ENCODE data around the gene RIPOR2.

Gene RIPOR2

GRCh38 chr6:24874776-24875533 lies 60.8 kb downstream of the RIPOR2 start:
- DNase-seq: no peak

GRCh38 chr6:24874128-24874527 lies 61.6 kb downstream of the RIPOR2 start:
- DNase-seq: no peak

- no peak for DNase-seq
Measured at GRCh38 chr6:24872779-24873178, 63.0 kb downstream of the RIPOR2 start.

GRCh38 chr6:24868765-24869164 lies 67.0 kb downstream of the RIPOR2 start:
- DNase-seq: no peak

GRCh38 chr6:24867104-24867703 lies 68.6 kb downstream of the RIPOR2 start:
- no peak for DNase-seq

GRCh38 chr6:24865161-24865560 lies 70.6 kb downstream of the RIPOR2 start:
- no peak for DNase-seq

- DNase-seq: peak; percentile 46
Measured at GRCh38 chr6:24864343-24864742, 71.4 kb downstream of the RIPOR2 start.

- DNase-seq: no peak
Measured at GRCh38 chr6:24861934-24862333, 73.8 kb downstream of the RIPOR2 start.

- DNase-seq: no peak
Measured at GRCh38 chr6:24859608-24860200, 76.1 kb downstream of the RIPOR2 start.

GRCh38 chr6:24859132-24859531 lies 76.6 kb downstream of the RIPOR2 start:
- DNase-seq: no peak

- DNase-seq: no peak
Measured at GRCh38 chr6:24858177-24858653, 77.5 kb downstream of the RIPOR2 start.

GRCh38 chr6:24856901-24857670 lies 78.7 kb downstream of the RIPOR2 start:
- DNase-seq: no peak

- no peak for DNase-seq
Measured at GRCh38 chr6:24856246-24856599, 79.5 kb downstream of the RIPOR2 start.

- DNase-seq: peak; percentile 32
Measured at GRCh38 chr6:24855395-24856245, 80.1 kb downstream of the RIPOR2 start.

GRCh38 chr6:24854077-24854666 lies 81.6 kb downstream of the RIPOR2 start:
- DNase-seq: no peak

- no peak for DNase-seq
Measured at GRCh38 chr6:24851086-24851485, 84.7 kb downstream of the RIPOR2 start.

- DNase-seq: no peak
Measured at GRCh38 chr6:24849713-24850112, 86.0 kb downstream of the RIPOR2 start.

GRCh38 chr6:24848461-24848860 lies 87.3 kb downstream of the RIPOR2 start:
- DNase-seq: no peak

GRCh38 chr6:24847402-24847801 lies 88.4 kb downstream of the RIPOR2 start:
- no peak for DNase-seq

GRCh38 chr6:24845578-24845977 lies 90.2 kb downstream of the RIPOR2 start:
- no peak for DNase-seq

GRCh38 chr6:24844903-24845302 lies 90.9 kb downstream of the RIPOR2 start:
- DNase-seq: no peak

- DNase-seq: no peak
Measured at GRCh38 chr6:24844061-24844460, 91.7 kb downstream of the RIPOR2 start.
